ENCODE results near the gene PACRG. TPM values are rescaled to one million over a fixed set of nuclear protein-coding genes. Genes with fewer than 3 reads are reported as not detected.

The PACRG gene
- total RNA-seq, 1 experiment from 2014 or later: not detected

DNA sequence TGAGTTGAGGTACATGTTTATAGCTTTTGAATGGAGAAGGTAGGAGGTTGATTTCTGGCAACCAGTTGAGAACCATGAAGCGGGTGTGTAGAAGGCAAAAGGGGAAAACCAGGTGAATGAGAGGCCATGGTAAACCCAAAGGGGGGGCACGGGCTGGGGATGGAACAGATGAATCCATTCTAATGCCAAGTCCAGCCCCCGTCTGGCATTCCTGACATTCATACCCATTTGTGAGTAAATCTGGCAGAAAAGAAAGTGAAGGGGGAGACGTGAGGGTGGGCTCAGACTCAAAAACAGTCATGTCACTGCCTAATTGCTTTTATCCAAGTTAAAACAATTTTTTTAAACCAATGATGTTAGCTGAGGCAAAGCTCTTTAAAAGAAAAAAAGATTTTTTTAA is 513.9 kb downstream of the PACRG start:
- no peak for DNase-seq (ENCODE audit: low spot score)

- no peak for DNase-seq (ENCODE audit: low spot score)
Measured at GRCh38 chr6:163243083-163243482, 515.3 kb downstream of the PACRG start.

DNA sequence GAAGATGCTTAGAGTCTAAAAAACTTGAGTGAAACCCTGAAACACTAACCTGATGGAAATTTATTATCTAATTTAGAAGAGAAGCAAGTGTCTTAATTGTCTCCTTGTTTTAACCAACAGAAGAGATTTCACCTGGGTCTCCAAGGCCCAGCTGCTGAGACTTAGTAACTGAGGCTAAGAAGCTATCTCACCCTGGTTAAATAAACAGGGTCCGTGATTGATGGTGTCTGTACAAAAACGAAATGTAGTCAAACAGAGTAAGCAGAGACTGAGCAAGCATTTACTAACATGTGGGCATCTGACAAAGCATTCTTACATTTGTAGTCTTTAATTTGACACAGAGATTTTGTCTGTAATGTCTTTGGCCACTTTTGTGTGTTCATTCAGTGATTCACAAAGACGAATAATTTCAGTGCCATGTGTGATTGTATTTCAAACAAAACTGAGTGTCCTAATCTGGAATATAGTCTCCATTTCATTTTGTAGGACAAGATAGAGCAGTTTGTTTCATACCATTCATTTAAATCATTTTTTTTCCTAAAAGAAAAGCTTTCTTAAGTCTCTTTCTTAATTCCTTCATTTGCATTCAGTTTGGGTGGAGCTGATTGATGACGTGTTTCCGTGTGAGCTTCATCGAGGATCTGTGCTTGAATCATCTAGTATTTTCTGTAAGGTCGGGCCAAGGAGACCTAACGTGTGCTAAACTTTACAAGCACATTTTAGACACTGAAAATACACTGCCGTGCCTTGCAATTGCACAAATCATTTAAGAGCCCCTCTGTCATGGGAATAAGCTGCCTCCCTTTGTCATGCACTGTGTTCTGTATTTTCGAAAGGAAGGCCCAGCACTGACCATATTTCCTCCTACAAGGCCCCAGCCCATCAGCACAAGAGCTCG is 516.2 kb downstream of the PACRG start:
- DNase-seq (ENCODE audit: low spot score): no peak

DNA sequence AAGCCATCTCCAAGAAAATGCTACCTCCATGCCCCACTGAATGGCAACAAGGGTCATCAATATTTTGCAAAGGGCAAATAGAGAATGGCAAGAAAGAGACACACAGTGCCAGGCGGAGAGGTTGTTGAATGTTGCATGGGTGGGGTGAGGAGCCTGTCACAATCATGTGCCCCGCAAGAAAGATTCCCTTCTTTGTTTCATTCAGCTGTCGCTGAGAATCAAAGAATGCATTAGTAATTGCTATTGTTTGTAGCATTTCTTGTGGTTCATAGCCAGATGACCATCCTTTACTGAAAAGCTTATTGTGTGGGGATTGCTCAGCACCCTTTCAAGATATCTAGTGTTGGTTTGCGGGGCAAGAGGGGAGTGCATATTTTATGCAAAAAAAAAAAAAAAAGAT is 520.3 kb downstream of the PACRG start:
- DNase-seq (ENCODE audit: low spot score): no peak

- DNase-seq (ENCODE audit: low spot score): peak; percentile 2
Measured at GRCh38 chr6:163249651-163250101, 521.9 kb downstream of the PACRG start.

DNA sequence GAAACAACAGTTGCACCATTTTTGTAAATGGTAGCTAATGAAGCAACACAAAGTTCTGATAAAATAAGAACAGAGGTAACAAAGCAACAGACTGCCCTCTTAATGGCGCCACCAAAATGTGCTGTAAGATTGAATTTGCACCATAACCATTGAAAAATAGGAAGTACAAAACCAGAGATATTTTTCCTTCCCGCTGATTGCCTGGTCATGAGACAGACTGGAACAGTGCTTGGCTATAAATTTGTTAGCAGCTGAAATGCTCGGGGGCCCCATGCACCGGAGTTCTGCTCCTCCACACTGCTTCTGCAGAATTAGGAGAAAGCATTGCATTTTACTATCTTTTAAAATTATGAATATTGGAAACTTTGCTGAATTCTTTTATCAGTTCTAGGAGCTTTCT is 522.3 kb downstream of the PACRG start:
- DNase-seq (ENCODE audit: low spot score): no peak

DNA sequence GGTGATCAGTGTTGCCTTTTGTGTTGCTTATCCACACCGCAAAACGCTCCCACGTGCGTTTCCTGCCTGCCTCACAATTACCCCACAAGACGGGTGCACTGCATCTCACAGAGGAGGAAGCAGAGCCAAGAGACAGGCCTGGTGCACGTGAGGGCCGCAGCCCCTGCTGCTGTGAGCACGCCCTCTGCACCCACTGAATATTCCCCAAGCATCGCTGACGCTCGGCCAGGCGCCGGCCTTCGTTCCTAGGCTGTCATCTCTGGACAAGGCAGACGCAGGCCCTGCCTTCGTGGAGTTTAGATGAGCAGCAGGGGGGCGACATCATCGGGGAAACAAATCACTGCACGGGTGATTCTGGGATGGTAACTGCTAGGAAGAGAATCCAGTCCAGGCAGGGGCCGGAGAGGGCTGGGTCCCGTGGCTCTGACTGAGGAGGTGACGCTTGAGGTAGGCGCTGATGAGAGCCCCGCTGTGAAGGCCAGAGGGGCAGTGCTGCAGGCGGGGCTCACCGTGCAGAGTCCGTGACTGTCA is 524.4 kb downstream of the PACRG start:
- DNase-seq (ENCODE audit: low spot score): no peak

- no peak for DNase-seq (ENCODE audit: low spot score)
Measured at GRCh38 chr6:163253556-163254213, 525.9 kb downstream of the PACRG start.

- DNase-seq (ENCODE audit: low spot score): no peak
Measured at GRCh38 chr6:163254341-163254835, 526.6 kb downstream of the PACRG start.

- no peak for DNase-seq (ENCODE audit: low spot score)
Measured at GRCh38 chr6:163255265-163255664, 527.5 kb downstream of the PACRG start.

GRCh38 chr6:163259689-163260088 is 531.9 kb downstream of the PACRG start:
- no peak for DNase-seq (ENCODE audit: low spot score)

- no peak for DNase-seq (ENCODE audit: low spot score)
Measured at GRCh38 chr6:163260111-163260895, 532.5 kb downstream of the PACRG start.

GRCh38 chr6:163260911-163261310 is 533.1 kb downstream of the PACRG start:
- DNase-seq (ENCODE audit: low spot score): no peak

GRCh38 chr6:163261361-163261760 is 533.6 kb downstream of the PACRG start:
- no peak for DNase-seq (ENCODE audit: low spot score)

GRCh38 chr6:163262080-163262479 is 534.3 kb downstream of the PACRG start:
- no peak for DNase-seq (ENCODE audit: low spot score)

GRCh38 chr6:163263196-163263595 is 535.4 kb downstream of the PACRG start:
- no peak for DNase-seq (ENCODE audit: low spot score)

- DNase-seq (ENCODE audit: low spot score): no peak
Measured at GRCh38 chr6:163263998-163264661, 536.4 kb downstream of the PACRG start.

- no peak for DNase-seq (ENCODE audit: low spot score)
Measured at GRCh38 chr6:163264662-163265035, 536.9 kb downstream of the PACRG start.

GRCh38 chr6:163281634-163282033 is 553.9 kb downstream of the PACRG start:
- DNase-seq (ENCODE audit: low spot score): no peak

- DNase-seq (ENCODE audit: low spot score): no peak
Measured at GRCh38 chr6:163282672-163283071, 554.9 kb downstream of the PACRG start.

GRCh38 chr6:163284151-163284550 is 556.4 kb downstream of the PACRG start:
- DNase-seq (ENCODE audit: low spot score): no peak

Data from A172 (cell line).